22Rv1 (cell line): ENCODE results near the gene HIC1.

Source experiments
- H3K27ac ChIP-seq: fragments of 450-650 bp; 2 replicates; pipeline ENCODE4 v1.5.1; 2017
- ZFX ChIP-seq: fragments of 450-650 bp; IDR thresholded peaks from 2 replicates; pipeline ENCODE4 v1.6.1; 2017; ENCODE audit warnings: antibody characterized with exemption, borderline replicate concordance
- TF ChIP-seq, protein P1 (sequence below): fragments of 450-650 bp; IDR thresholded peaks from 2 replicates; pipeline ENCODE4 v1.5.1; 2017; ENCODE audit warnings: mild to moderate bottlenecking

The HIC1 gene

GRCh38 chr17:2084766-2085647, 30.1 kb downstream of the HIC1 start:
- H3K27ac ChIP-seq = no peak overlapping the region
- no peak for TF ChIP-seq ZFX
- TF ChIP-seq, protein P1, sequence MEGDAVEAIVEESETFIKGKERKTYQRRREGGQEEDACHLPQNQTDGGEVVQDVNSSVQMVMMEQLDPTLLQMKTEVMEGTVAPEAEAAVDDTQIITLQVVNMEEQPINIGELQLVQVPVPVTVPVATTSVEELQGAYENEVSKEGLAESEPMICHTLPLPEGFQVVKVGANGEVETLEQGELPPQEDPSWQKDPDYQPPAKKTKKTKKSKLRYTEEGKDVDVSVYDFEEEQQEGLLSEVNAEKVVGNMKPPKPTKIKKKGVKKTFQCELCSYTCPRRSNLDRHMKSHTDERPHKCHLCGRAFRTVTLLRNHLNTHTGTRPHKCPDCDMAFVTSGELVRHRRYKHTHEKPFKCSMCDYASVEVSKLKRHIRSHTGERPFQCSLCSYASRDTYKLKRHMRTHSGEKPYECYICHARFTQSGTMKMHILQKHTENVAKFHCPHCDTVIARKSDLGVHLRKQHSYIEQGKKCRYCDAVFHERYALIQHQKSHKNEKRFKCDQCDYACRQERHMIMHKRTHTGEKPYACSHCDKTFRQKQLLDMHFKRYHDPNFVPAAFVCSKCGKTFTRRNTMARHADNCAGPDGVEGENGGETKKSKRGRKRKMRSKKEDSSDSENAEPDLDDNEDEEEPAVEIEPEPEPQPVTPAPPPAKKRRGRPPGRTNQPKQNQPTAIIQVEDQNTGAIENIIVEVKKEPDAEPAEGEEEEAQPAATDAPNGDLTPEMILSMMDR = no peak

GRCh38 chr17:2085648-2085949, 30.7 kb downstream of the HIC1 start:
- no peak overlapping the region for H3K27ac ChIP-seq
- TF ChIP-seq, protein P1 = no peak

- TF ChIP-seq, protein P1 = no peak
- TF ChIP-seq ZFX = no peak
- H3K27ac ChIP-seq = no peak overlapping the region
Measured at GRCh38 chr17:2086306-2086705, 31.4 kb downstream of the HIC1 start.

DNA sequence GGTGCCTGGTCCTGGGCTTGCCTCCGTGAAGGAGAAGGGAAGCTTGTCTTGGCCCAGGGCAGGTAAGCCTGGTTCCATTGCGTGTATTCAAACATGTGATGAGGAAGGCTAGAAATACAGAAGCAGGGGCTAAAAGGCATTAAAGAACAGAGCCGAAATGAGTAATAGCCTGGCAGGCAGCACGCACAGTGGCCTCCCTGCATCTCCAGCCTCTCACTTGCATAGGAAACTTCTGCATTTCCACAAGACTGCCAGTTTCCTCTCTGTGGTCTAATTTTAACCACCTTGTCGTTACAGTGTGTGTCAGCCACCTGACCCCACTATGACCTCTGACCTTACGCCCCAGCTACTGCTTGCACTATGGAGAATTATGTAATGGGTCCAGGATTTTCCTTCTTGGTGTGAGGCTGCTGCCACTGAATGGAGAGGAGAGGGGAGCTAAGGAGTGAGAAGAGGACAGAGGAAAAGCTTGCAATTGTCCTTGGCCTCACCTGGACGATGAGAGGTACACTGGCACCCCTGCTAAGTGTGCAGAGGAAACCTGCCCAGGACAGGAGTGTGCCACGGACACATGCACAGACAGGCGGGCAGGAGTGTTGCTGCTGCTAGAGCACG, 32.8 kb downstream of the HIC1 start:
- TF ChIP-seq ZFX = no peak
- TF ChIP-seq, protein P1 = no peak

GRCh38 chr17:2089021-2089422, 34.1 kb downstream of the HIC1 start:
- no peak overlapping the region for H3K27ac ChIP-seq
- TF ChIP-seq, protein P1 = no peak
- no peak for TF ChIP-seq ZFX

More for the DNA sequence above, 32.8 kb downstream of the HIC1 start:
- no peak overlapping the region for H3K27ac ChIP-seq

DNA sequence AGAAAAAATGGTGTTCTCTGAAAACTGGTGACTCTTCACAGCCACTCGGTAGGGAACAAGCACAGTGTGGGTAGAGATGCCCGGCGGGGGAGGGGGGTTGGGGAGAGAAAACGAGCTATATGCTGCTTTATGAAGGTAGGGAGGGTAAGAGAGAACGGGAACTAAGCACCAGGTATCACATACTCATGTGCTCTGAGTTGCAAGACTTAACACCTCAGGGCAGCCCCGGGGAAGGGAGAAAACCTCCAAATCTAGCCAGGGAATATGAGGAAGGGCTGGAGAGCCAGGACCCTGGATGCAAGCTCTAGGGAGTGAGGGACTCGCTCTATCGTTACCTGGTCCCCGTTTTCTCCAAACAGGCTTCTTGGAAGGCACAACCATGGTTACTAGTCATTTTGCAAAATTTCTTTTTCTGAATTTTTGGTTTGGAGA, 35.3 kb downstream of the HIC1 start:
- TF ChIP-seq, protein P1 = no peak
- no peak for TF ChIP-seq ZFX
- H3K27ac ChIP-seq = no peak overlapping the region

DNA sequence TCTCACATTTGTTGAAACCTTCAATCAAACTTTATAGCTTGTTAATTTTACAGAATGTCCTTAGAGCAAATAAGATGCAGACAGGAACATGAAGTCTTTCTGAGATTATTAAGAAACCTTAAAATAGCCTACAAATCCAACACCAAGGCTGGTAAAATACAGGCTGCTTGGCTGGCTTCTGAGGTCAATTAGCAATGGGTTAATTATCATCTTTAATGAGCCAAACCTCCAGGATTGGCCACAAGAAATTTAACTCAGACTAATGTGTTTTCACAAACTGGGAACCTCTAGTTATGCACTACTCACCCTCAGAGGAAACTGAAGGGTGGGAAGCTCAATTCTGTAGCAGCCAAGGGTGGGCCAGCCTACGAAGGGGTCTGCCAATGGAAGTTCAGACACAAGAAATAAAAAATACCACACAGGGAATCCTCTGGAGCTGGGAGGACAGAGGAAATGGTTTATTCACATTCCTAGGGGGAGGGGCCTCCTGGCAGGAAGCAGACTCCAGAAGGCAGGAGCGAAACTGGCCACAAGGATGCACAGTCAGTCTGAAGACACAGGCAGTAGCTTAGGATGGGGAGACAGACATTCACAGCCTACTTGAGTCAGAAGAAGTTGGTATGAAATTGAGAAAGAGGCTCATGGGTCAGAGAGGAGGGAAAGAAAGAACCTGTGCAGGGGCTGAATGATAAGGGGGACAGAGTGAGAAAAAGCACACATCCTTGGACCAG, 36.1 kb downstream of the HIC1 start:
- H3K27ac ChIP-seq = no peak overlapping the region
- TF ChIP-seq, protein P1 = no peak
- TF ChIP-seq ZFX = no peak
